Inferior parietal cortex (tissue), 1 donor: Measurements from ENCODE around the gene HAVCR1.
"Not testable (repeated sequence)": the region's sequence is repeated elsewhere in the genome, so short reads cannot be mapped to it uniquely, and the experiment has no call there.

Experiments
- DNase-seq: peaks from one replicate; pipeline ENCODE4 v3.0.0-alpha.2; 2016; ENCODE audit errors: extremely low spot score

The HAVCR1 gene

GRCh38 chr5:157059093-157059539, at the start of gene HAVCR1:
Gene HAVCR1, minus strand, starts transcription at chr5:157059116. Its CDS starts 1,173 bp downstream, at chr5:157057943.
- DNase-seq = no peak

GRCh38 chr5:157107508-157107907, 48.6 kb upstream of the HAVCR1 start:
- no peak for DNase-seq

GRCh38 chr5:157106630-157107461, 47.9 kb upstream of the HAVCR1 start:
- DNase-seq = no peak

- no peak for DNase-seq
Observed at GRCh38 chr5:157100140-157100679, 41.3 kb upstream of the HAVCR1 start.

- DNase-seq = no peak
Observed at GRCh38 chr5:157088342-157088990, 29.6 kb upstream of the HAVCR1 start.

- DNase-seq = no peak
Observed at GRCh38 chr5:157086751-157087359, 27.9 kb upstream of the HAVCR1 start.

- no peak for DNase-seq
Observed at GRCh38 chr5:157085930-157086329, 27.0 kb upstream of the HAVCR1 start.

GRCh38 chr5:157080286-157080685, 21.4 kb upstream of the HAVCR1 start:
- no peak for DNase-seq

- DNase-seq = no peak
Observed at GRCh38 chr5:157076558-157076957, 17.6 kb upstream of the HAVCR1 start.

- no peak for DNase-seq
Observed at GRCh38 chr5:157072508-157072907, 13.6 kb upstream of the HAVCR1 start.

- no peak for DNase-seq
Observed at GRCh38 chr5:157069949-157070348, 11.0 kb upstream of the HAVCR1 start.

- no peak for DNase-seq
Observed at GRCh38 chr5:157068785-157069184, 9.9 kb upstream of the HAVCR1 start.

- DNase-seq = no peak
Observed at GRCh38 chr5:157068339-157068738, 9.4 kb upstream of the HAVCR1 start.

- DNase-seq = no peak
Observed at GRCh38 chr5:157067005-157067404, 8.1 kb upstream of the HAVCR1 start.

GRCh38 chr5:157066080-157066479, 7.2 kb upstream of the HAVCR1 start:
- no peak for DNase-seq

GRCh38 chr5:157063776-157064430, 5.0 kb upstream of the HAVCR1 start:
- no peak for DNase-seq

- no peak for DNase-seq
Observed at GRCh38 chr5:157059891-157060290, 975 bp upstream of the HAVCR1 start.

GRCh38 chr5:157057459-157058370, 1.2 kb downstream of the HAVCR1 start:
- no peak for DNase-seq

- not testable (repeated sequence) for DNase-seq
Observed at GRCh38 chr5:157056848-157057247, 2.1 kb downstream of the HAVCR1 start.

GRCh38 chr5:157051604-157052245, 7.2 kb downstream of the HAVCR1 start:
- DNase-seq = no peak
